T-helper 1 cell treated with Interleukin-12 subunit alpha and Interleukin-12 subunit beta and Interleukin-4 antibody, amounts not matched to agents 30 ng/mL and 1 ng/mL, for 36 hours (primary cell): ENCODE measurements around the gene TMEM163. TPM values are rescaled to one million over a fixed set of nuclear protein-coding genes. Genes with fewer than 3 reads are reported as not detected.
"Not testable (repeated sequence)": the region's sequence is repeated elsewhere in the genome, so short reads cannot be mapped to it uniquely, and the experiment has no call there.

Source experiments
- intact Hi-C: fragments of 100-400 bp; cut with micrococcal nuclease; formaldehyde crosslinking; loops from one replicate; pipeline ENCODE4 v1.15.1; 2024
- total RNA-seq: library from RNA; stranded (reverse); gene quantifications from 2 replicates; pipeline ENCODE4 v1.2.3, GENCODE V29; 2022

The TMEM163 gene
- total RNA-seq, 1 donor from 2014 or later: 0.29 TPM

GRCh38 chr2:134539981-134540380 is 178.8 kb downstream of the TMEM163 start:
- intact Hi-C loops: no loop called here

GRCh38 chr2:134537702-134538101 is 181.1 kb downstream of the TMEM163 start:
- intact Hi-C loops: no loop called here

DNA sequence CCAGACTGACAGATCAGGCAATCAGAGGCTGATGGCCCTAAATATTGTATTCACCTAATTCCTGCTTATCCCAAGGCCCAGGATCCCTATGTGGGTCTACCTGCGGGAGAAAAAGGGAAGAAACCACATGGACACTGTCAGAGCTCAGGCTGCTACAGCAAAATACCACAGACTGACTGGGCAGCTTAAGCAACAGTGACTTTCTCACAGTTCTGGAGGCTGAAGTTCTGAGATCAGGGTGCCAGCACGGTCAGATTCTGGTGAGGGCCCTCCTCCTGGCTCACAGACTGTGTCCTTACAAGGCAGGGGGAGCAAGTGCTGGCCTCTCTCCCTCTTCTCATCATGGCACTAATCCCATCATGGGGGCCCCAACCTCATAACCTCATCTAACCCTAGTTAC is 181.7 kb downstream of the TMEM163 start:
- intact Hi-C loops: no loop called here

DNA sequence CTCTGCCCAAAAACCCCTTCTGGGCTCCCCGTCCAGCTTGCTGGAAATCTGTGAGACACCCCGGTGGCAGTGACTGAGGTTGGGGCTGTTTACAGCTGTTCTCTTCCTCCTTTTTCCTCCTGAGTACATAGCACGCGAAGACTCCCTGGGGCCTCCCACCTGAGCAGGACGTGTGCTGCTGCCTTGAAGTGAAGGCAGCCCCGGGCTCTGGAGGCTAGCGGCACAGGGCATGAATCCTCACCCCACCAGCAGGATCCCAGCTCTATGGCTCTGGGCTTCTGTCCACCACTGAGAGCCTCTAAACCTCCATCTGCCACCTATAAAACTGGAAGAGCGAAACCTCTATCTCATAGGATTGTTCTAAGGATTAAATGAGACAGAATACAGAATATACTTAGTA is 182.5 kb downstream of the TMEM163 start:
- intact Hi-C loops: no loop called here

DNA sequence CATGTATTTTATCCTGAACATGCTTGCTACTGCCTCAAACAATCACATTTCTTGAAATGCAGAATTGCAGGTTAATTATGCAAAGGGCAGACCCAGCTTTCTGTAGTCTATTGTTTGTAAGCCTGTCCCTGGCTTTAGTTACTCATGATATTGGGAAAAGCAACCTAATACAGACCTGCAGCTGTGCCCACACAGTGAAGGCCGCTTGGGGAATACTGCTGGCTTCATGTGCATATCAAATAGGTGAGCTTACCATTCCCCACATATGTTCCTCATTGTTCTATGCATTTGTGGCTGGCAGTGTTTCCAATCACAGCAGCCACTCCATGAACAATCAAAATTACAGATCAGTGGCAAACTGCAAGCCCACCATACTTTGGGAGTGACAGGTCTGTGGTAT is 186.3 kb downstream of the TMEM163 start:
- intact Hi-C loops: no loop called here

- intact Hi-C loops: no loop called here
Measured at GRCh38 chr2:134527381-134527780, 191.4 kb downstream of the TMEM163 start.

- intact Hi-C loops: no loop called here
Measured at GRCh38 chr2:134522496-134523455, 196.0 kb downstream of the TMEM163 start.

- intact Hi-C loops: no loop called here
Measured at GRCh38 chr2:134518101-134518500, 200.7 kb downstream of the TMEM163 start.

- intact Hi-C loops: no loop called here
Measured at GRCh38 chr2:134515137-134515536, 203.7 kb downstream of the TMEM163 start.

DNA sequence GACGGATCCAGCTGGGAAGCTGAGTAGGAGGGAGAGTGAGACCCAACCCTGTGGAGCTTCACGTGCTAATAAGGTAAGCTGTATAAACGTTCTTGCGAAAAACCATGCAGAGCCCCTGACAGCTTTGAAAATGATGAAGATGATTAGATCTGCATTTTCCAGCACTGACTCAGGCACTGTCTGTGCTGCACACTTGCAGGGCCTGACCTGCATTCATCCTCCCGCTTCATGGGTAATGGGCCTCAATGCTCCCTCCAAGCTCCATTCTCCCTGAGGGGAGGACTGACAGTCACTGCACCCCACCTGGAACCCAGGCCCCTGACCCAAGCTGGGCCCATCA is 205.4 kb downstream of the TMEM163 start:
- intact Hi-C loops: no loop called here

- intact Hi-C loops: no loop called here
Measured at GRCh38 chr2:134512734-134513464, 205.9 kb downstream of the TMEM163 start.

DNA sequence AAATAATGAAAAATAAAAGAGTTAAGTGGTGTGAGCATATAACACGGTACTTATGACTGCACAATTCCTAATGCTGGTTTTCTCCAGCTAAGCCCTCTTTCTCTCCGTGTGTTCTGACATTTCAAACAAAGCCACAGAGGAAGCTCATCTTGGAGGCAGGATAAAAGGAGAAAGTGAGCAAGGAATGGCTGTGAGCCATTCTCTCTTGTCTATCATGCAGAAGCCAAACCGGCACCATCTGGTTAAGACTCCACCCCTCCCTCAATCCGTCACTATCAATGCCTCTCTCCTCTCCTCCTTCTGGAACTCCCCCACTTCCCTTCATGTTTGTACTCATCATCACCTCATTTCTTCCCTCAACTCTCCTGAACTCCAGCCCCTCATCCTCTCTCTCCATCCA is 210.4 kb downstream of the TMEM163 start:
- intact Hi-C loops: no loop called here

DNA sequence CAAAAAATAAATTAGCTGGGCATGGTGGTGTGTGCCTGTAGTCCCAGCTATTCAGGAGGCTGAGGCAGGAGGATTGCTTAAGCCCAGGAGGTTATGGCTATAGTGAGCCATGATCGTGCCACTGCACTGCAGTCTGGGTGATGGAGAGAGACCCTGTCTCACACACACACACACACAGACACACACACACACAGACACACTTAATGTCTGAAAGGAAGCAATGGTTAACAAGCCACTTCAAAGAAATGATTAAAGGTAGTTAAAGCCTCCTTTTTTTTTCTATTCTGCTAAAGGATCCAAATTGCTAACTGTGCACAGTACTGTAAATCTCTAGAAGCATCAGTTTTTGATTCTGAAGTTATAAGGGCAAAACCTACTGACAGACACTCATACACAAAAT is 211.1 kb downstream of the TMEM163 start:
- intact Hi-C loops: no loop called here

DNA sequence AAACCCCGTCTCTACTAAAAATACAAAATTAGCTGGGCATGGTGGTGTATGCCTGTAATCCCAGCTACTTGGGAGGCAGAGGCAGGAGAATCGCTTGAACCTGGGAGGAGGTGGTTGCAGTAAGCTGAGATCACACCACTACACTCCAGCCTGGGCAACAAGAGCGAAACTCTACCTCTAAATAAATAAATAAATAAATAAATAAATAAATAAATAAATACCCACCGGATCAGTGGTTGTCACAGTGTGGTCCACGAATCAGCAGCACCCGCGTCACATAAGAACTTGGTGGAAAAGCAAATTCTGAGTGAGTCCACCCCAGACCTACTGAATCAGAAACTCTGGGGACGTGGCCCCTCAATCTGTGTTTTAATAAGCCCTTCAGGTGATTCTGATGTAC is 211.6 kb downstream of the TMEM163 start:
- intact Hi-C loops: not testable (repeated sequence)

GRCh38 chr2:134505446-134505845 is 213.4 kb downstream of the TMEM163 start:
- intact Hi-C loops: no loop called here

DNA sequence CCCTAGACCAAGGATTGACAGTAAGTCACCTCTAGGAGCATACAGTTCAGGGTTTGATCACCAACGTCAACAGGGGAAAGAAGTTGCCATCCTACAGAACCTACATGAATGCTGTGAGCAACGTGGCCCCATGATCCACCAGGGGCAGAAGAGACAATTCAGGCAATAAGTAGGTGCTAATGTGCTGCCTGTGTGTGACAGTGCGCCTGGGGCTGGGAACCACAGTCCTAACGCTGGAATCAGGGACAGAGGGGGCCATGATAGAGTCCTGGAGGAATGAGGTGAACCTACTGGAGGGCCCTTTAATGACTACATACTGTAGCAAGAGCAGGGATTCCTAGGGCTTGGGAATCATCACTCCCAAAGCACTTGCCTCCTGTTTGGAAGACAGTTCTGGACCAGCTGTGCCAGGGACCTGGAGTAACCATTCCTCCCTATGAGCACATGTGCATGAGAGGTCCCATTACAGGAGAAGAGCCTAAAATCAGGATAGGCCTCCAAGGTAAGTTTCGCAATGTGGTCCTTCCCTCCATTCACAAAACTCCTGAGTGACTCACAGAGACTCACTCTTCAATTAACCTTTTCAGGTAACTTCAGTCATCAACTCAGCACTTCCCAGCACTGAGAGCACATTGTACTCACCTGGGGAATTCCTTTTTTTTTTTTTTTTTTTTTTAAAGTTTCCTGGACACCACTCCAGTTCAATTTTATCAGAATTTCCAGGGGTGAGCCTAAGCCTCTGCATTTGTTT is 214.0 kb downstream of the TMEM163 start:
- intact Hi-C loops: no loop called here

DNA sequence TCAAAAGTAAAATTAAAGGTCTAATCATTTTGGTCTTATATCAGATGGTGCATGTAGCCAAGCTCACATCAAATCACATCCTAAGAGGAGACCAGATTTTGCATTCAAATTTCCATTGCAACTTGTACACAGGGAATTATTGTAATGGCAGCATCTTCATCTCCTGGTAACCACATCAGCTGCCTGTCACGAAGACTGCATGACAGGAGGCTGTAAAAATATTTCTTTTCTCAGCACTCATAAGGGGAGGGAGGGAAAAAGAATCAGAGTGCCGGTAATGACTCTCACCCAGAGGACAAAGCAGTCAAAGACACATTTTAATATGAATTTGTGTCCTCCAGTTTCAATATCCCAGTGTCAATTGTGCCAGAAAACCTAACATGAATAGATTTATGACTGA is 216.7 kb downstream of the TMEM163 start:
- intact Hi-C loops: loop anchor here (2.0 kb wide), 1 partner anchor 21 kb away; no protein-coding TSS in a partner anchor

GRCh38 chr2:134501476-134502091 is 217.2 kb downstream of the TMEM163 start:
- intact Hi-C loops: loop anchor here (2.0 kb wide), 1 partner anchor 21 kb away; no protein-coding TSS in a partner anchor

GRCh38 chr2:134500211-134500935 is 218.4 kb downstream of the TMEM163 start:
- intact Hi-C loops: no loop called here

GRCh38 chr2:134499307-134499926 is 219.4 kb downstream of the TMEM163 start:
- intact Hi-C loops: no loop called here
